Amniotic epithelial cell (primary cell): Measurements from ENCODE around the gene WWOX.
"Not testable (repeated sequence)": the region's sequence is repeated elsewhere in the genome, so short reads cannot be mapped to it uniquely, and the experiment has no call there.

ENCODE experiments used
- DNase-seq: peaks from one replicate; pipeline ENCODE4 v3.0.0-alpha.2; 2010; ENCODE audit warnings: low read depth

Gene WWOX

DNA sequence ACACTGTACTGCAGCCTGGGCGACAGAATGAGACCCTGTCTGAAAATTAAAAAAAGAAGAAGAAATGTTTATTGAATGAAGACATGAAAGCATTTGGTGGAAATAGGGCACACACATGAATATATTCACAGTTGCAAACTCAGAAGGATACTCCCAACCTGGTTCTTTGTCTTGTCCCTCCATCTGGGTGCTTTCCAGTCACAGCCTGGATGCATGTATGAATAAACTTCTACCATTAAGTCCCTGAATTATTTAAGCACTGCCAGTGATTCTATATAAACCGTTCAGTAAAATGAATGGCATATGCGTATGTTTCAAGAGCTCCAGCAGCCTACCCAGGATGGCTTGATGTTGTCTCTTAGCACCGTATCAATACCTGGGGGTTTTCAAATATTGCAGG lies 591.1 kb downstream of the WWOX start:
- DNase-seq: no peak

DNA sequence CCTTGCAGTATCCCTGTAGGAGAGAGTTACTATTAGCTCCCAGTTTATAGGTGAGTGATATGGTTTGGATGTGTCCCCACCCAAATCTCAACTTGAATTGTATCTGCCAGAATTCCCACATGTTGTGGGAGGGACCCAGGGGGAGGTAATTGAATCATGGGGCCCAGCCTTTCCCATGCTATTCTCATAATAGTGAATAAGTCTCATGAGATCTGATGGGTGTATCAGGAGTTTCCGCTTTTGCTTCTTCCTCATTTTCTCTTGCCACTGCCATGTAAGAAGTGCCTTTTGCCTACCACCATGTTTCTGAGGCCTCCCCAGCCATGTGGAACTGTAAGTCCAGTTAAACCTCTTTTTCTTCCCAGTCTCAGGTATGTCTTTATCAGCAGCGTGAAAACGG lies 592.3 kb downstream of the WWOX start:
- DNase-seq: not testable (repeated sequence)

DNA sequence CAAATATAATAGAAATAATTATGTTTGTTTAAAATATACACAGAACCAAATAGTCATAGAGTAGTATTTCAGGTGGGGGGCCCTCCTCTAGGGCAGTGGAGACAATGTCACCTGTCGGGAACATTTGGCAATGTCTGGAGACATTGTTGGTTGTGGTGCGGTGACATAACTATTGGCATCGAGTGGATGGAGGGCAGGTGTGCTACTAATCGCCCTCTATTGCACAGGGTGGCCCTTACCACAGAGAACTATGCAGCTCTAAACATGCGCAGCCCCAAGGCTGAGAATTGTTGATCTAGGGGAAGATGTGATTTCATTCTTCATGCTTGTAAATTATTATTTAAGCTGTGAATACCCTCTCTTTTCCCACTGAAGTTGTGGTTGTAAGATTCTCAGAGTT lies 594.0 kb downstream of the WWOX start:
- DNase-seq: no peak

DNA sequence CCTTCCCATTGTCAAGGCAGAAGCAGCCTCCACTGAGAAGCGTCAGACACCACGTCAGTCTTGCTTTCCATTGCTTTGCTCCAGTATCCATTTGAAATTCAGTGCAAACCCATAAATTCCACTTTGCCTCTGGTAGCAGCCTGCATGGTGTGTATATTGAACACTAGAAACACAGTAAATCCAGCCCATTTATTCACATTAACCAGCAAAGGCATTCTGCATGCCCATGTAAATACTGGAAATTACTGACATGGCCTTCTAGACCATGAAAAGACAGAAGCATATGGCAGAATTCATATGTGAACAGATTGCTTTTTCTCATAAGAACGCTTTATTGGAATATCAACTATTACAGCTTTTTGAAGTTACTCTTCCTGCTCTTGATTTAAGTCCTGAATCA lies 595.0 kb downstream of the WWOX start:
- no peak for DNase-seq

DNA sequence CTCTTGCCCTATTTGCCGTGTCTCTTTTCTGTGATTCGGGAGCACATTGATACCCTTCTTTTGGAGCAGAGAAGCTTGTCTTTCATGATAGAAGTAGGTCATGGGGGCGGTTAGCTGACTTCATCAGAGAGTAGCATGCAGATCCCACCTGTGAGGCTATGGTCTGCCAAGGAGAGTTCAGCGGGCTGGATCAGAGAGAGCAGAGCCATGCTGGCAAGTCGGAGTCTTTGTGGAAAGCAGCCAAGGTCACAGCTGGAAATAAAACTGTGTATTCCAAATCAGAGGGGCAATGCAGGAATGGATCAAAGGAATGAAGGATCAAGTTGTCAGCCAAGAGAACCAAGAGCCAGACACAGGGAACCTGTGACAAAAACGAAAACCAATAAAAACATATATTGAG lies 595.9 kb downstream of the WWOX start:
- DNase-seq: no peak

DNA sequence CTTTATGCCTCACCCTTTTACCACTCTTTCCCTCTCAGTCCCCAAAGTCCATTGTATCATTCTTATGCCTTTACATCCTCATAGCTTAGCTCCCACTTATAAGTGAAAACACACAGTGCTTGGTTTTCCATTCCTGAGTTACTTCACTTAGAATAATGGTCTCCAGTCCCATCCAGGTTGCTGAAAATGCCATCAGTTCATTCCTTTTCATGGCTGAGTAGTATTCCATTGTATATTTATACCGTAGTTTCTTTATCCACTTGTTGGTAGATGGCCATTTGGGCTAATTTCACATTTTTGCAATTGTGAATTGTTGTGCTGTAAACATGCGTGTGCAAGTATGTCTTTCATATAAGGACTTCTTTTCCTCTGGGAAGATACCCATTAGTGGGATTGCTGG lies 597.3 kb downstream of the WWOX start:
- no peak for DNase-seq

- DNase-seq: no peak
Measured at GRCh38 chr16:78697426-78697825, 598.0 kb downstream of the WWOX start.

DNA sequence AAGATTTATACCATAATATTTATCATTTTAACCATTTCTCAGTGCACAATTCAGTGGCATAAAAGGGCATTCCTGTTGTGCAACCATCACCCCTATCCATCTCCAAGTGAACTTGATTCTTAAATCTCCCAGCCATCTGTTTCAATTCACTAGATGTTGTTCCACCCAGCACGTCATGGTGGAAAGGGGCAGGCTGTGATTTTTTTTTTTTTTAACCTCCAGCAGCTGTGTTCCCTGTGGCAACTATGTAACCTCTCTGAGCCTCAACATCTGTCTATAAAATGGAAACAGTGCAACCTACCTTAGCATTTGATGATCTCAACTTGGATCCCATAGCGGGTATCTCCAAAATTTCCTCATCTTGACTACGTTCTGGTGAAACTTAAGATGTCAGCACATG lies 604.5 kb downstream of the WWOX start:
- DNase-seq: no peak

- DNase-seq: peak; percentile 85
Measured at GRCh38 chr16:78704416-78704815, 605.0 kb downstream of the WWOX start.

DNA sequence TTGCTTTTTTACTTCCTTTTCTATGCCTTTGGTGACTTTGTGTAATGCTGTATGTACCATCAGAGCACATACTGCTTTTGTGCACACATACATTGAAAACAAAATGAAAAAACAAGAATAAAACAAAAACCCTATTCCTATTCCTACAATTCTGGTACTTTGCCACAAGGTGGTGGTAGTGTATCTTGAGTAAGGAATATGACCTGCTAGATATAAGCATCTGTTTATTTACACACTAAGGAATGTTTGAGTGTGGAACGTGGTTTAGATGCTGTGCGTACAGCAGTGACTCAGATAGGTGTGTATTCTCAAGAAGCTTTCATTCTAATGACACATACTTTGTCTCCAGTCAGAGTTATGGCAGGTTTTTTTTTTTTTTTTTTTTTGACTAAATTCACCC lies 606.2 kb downstream of the WWOX start:
- DNase-seq: peak; percentile 72

GRCh38 chr16:78706637-78707036 lies 607.2 kb downstream of the WWOX start:
- peak; percentile 7 for DNase-seq

GRCh38 chr16:78709137-78709884 lies 609.9 kb downstream of the WWOX start:
- no peak for DNase-seq

- DNase-seq: no peak
Measured at GRCh38 chr16:78715106-78715505, 615.7 kb downstream of the WWOX start.

DNA sequence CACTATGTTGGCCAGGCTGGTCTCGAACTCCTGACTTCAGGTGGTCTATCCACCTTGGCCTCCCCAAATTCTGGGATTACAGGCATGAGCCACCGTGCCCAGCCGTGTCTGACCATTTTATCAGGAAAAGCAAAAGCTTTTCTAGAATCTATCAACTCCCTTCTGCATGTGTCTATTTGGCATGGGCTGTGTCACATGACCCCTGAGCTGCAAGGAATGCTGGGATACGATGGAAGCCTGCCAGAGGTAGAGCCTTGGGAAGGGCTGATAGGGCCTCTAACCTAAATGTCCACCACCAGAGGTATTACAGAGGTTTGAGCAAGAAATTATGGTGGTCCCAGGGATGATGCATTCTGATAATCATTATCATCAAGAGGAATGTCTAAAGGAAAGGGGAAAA lies 616.2 kb downstream of the WWOX start:
- no peak for DNase-seq

DNA sequence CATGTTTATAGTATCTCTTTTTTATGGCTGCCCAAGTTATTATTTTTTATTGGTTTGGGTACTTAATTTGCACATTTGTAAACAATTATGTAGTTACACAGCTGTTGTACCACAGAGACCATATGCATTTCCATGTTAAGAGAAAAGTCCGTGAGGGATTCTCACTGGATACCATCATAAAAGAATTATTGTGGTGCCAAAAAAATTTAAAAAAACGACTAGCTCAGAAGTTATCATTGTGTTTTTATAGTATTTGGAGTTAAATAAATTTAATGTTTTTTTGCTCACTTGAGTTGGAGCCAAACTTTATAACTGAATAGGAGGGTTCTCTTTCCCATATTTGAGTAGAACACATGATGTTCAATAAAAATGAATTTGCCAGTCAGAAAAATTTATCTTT lies 618.7 kb downstream of the WWOX start:
- no peak for DNase-seq

DNA sequence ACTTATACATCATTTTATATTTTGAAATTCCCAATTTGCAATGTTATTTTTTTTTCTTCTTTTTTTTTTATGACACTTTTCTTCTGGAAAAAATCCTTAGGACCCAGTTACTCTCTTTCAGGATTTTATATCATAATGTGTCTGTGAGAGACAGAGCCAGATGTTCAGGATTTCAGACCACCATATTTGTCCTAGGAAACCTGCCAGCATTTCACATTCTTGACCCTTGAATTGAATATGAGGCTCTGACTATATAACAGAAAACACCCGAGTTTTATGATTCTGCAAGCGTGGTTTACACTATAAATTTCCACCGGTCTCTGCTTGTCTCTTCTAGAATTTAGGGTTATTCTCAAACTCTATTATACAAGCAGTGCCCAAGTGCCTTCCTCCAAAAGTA lies 621.0 kb downstream of the WWOX start:
- DNase-seq: no peak

DNA sequence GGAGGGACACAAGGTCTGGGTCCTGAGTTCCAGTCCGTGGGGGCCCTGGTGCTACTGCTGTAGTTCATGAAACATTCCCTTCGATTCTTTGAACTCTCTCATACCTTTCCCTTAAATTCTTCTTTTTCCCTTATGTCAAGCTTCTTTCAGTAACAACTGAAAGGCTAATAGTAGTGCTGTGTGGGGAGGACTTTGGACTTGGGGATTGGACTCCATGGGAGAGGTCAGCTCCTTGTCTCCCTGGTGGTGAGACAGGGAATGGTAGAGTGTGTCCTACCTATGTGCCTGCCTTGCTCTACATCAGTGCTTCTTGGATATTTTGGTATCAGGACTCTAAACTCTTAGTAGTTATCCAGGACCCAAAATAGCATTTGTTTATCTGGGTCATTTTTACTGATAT lies 628.1 kb downstream of the WWOX start:
- DNase-seq: no peak

- peak; percentile 21 for DNase-seq
Measured at GRCh38 chr16:78729687-78730086, 630.2 kb downstream of the WWOX start.

GRCh38 chr16:78731785-78732184 lies 632.3 kb downstream of the WWOX start:
- no peak for DNase-seq

DNA sequence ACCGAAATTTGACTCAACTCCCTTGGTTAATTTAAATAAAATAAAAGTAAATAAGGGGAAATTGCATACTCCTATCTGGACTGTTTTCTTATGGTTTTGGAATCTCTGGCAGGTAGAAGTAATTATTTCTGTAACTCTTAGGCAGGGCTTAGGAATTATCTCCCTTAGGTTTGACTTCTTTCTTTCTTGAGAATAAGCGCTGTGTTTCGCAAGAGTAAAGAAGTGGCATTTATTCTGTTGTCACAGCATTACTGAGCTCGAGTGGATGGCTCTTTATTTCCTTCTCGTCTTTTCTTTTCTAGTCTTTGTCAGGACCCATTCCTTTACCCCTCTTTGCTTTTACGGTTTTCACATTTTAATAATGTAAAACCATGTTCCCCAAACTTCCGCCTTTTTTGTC lies 633.2 kb downstream of the WWOX start:
- DNase-seq: no peak

DNA sequence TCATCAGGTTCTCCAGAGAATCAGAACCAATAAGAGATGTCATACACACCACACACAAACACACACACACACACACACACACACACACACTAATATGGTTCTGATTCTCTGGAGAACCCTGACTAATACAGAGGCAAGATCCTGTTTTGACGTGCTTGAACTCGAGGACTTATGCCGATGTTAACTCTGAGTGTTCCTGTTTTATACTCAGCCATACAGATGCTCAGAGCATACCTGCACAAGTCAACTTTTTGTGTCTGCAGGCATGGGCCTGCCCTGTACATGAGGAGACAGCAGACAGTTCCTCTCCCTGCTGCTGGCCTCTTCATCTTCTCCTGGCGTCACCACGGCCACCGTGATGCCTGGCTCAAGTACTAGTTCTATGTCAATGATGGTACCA lies 635.9 kb downstream of the WWOX start:
- no peak for DNase-seq

DNA sequence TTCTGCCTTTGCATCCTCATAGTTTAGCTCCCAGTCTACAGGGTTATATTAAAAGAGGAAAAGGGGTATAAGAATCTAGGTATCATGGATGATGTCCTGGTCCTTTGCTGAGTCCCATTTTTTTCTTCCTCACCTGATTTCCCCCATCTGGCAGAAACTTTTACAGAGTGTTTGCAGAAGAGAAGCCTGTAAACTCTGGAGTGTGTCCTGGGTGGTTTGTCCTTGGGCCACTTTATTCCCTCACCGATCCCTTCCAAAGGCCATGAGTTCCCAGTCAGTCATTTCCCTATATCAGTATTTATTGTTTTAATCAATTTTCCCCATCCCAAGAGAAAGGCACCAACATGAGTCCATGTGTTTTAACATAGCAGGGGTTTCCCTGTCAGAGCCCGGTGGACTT lies 638.2 kb downstream of the WWOX start:
- no peak for DNase-seq

DNA sequence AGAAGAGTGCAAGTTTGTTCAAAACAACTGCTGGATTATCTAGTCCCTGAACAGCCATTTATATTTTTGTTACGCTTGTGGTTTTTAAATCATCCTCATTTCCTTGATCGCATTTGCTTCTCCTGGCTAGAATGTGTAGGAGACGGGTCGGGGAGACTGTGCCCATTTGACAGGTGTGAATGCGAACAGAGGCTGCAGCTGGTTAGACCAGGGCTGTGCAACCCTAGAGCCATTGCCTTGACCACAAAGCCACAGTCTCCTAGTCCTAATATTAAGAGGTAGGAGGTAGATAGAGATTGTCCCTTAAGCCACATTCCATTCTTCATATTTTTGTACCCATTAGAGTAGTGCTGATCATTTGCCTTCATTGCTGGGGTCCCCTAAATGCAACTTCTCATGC lies 639.1 kb downstream of the WWOX start:
- no peak for DNase-seq

GRCh38 chr16:78740269-78740668 lies 640.8 kb downstream of the WWOX start:
- no peak for DNase-seq
